GM12878 (cell line): ENCODE results near the gene VAV2. TPM values are rescaled to one million over a fixed set of nuclear protein-coding genes. Genes with fewer than 3 reads are reported as not detected.

Experiments
- ATAC-seq: fragments of 200-7000 bp; cut with Tn5 transposase; 3 replicates; pipeline ENCODE4 v1.9.1; 2020; ENCODE audit warnings: mild to moderate bottlenecking, moderate library complexity
- BruUV-seq: library from RNA; stranded (reverse); fragments of 400-500 nt; replicated peaks from 2 replicates; lab custom pipeline; 2021; lab: Mats Ljungman, UMichigan
- CTCF ChIA-PET: fragments of 300-600 bp; sonication (Branson Sonifier 250); formaldehyde crosslinking; extraction: SDS; loops from one replicate; lab custom pipeline; 2021; ENCODE audit warnings: inconsistent platforms; lab: Yijun Ruan, JAX
- POLR2A ChIA-PET: fragments of 350-600 bp; formaldehyde crosslinking; extraction: SDS; loops from one replicate; lab custom pipeline; 2021; ENCODE audit warnings: inconsistent platforms; lab: Charles Lee
- RAD21 ChIA-PET: fragments of 300-600 bp; sonication (Branson Sonifier 250); formaldehyde crosslinking; loops from one replicate; lab custom pipeline; 2023; ENCODE audit warnings: antibody characterized with exemption; ENCODE audit not compliant: unreplicated experiment; lab: Charles Lee
- SMC1A ChIA-PET: fragments of 300-600 bp; sonication (Branson Sonifier 250); formaldehyde crosslinking; loops from one replicate; lab custom pipeline; 2023; ENCODE audit not compliant: unreplicated experiment, uncharacterized antibody; lab: Charles Lee
- DNase-seq: peaks from one replicate; pipeline ENCODE4 v3.0.0-alpha.2; 2011; ENCODE audit warnings: low read depth, low spot score
- FAIRE-seq: peaks from 3 replicates; lab custom pipeline; 2011; peaks lifted over from hg19 to GRCh38; lab: Jason Lieb, UNC
- H2AFZ ChIP-seq: 2 replicates; pipeline ENCODE4 v1.6.0; 2011; ENCODE audit warnings: low read depth, low read length, control low read depth; ENCODE audit not compliant: control insufficient read depth
- H3K27ac ChIP-seq: 2 replicates; pipeline ENCODE4 v1.5.1; 2011; ENCODE audit warnings: control low read depth; ENCODE audit not compliant: control insufficient read depth, insufficient read depth
- H3K27me3 ChIP-seq, 2 experiments: replicated peaks in 1 of 2; 2 replicates each; pipeline versions ENCODE4 v1.6.0 to v1.6.1; 2011; ENCODE audit warnings: low read length in 1 of 2; ENCODE audit not compliant: control insufficient read depth in 2 of 2, insufficient read depth in 2 of 2
- H3K36me3 ChIP-seq, 2 experiments: 2 replicates each; pipeline ENCODE4 v1.5.1; 2011; ENCODE audit warnings: low read length in 1 of 2; ENCODE audit not compliant: control insufficient read depth in 2 of 2, insufficient read depth in 2 of 2
- H3K4me1 ChIP-seq: 2 replicates; pipeline ENCODE4 v1.6.1; 2011; ENCODE audit warnings: mild to moderate bottlenecking, low read length, moderate library complexity, mixed read lengths; ENCODE audit not compliant: control insufficient read depth, insufficient read depth
- H3K4me2 ChIP-seq: 2 replicates; pipeline ENCODE4 v1.6.0; 2011; ENCODE audit warnings: control low read depth; ENCODE audit not compliant: control insufficient read depth, insufficient read depth
- H3K4me3 ChIP-seq: fragments of 200-600 bp; sonication (generic); 2 replicates; pipeline ENCODE4 v1.5.1; 2016
- H3K79me2 ChIP-seq: 2 replicates; pipeline ENCODE4 v1.6.0; 2011; ENCODE audit warnings: low read length; ENCODE audit not compliant: control insufficient read depth, insufficient read depth
- H3K9ac ChIP-seq: 2 replicates; pipeline ENCODE4 v1.8.0; 2011; ENCODE audit warnings: low read length, control low read depth, mixed read lengths; ENCODE audit not compliant: control insufficient read depth, insufficient read depth
- H3K9me3 ChIP-seq: replicated peaks from 3 replicates; pipeline ENCODE4 v1.5.1; 2011; ENCODE audit warnings: mild to moderate bottlenecking, low read length; ENCODE audit not compliant: control insufficient read depth, insufficient read depth
- H4K20me1 ChIP-seq: 2 replicates; pipeline ENCODE4 v1.6.0; 2011; ENCODE audit not compliant: control insufficient read depth, insufficient read depth
- ASH2L ChIP-seq: fragments of 300-600, 200-600 bp; sonication (generic); IDR thresholded peaks from 2 replicates; pipeline ENCODE4 v1.6.1; 2017; ENCODE audit warnings: low read depth, mild to moderate bottlenecking, borderline replicate concordance
- CHD1 ChIP-seq: IDR thresholded peaks from 2 replicates; pipeline ENCODE4 v1.6.1; 2012; ENCODE audit warnings: low read depth, low read length, improper control_type of control experiment
- GABPA ChIP-seq: IDR thresholded peaks from 2 replicates; pipeline ENCODE4 v1.6.1; 2014; ENCODE audit warnings: antibody characterized with exemption, low read depth, mild to moderate bottlenecking, inconsistent platforms
- GATAD2B ChIP-seq: fragments of 450-650 bp; conservative IDR thresholded peaks from 2 replicates; pipeline ENCODE4 v1.6.1; 2017; ENCODE audit warnings: low read depth, mild to moderate bottlenecking, moderate library complexity
- JUND ChIP-seq: IDR thresholded peaks from 2 replicates; pipeline ENCODE4 v1.6.1; 2012; ENCODE audit warnings: low read depth, mild to moderate bottlenecking, low read length, improper control_type of control experiment, moderate library complexity
- PBX3 ChIP-seq: IDR thresholded peaks from 2 replicates; pipeline ENCODE4 v1.6.1; 2011; ENCODE audit warnings: mild to moderate bottlenecking, low read depth, low read length, moderate library complexity; ENCODE audit not compliant: insufficient replicate concordance
- SMAD1 ChIP-seq: fragments of 450-650 bp; IDR thresholded peaks from 2 replicates; pipeline ENCODE4 v1.6.1; 2018; ENCODE audit warnings: mild to moderate bottlenecking, low read depth; ENCODE audit not compliant: partially characterized antibody
- YBX1 ChIP-seq: fragments of 450-650 bp; IDR thresholded peaks from 2 replicates; pipeline ENCODE4 v1.6.1; 2016; ENCODE audit warnings: antibody characterized with exemption
- WGBS: methylation state at CpG from one replicate; pipeline ENCODE4 v1.1.6; 2016; ENCODE audit warnings: low lambda C conversion rate; ENCODE audit not compliant: insufficient replicate concordance, insufficient coverage; ENCODE audit errors: missing lambda C conversion rate; 5-methylcytosine and 5-hydroxymethylcytosine counted together
- in situ Hi-C: fragments of 300-500 bp; cut with MboI; formaldehyde crosslinking; loops from 9 replicates; pipeline ENCODE4 v1.14.3; 2018; ENCODE audit warnings: mixed read lengths
- intact Hi-C: fragments of 100-400 bp; cut with micrococcal nuclease; formaldehyde crosslinking; loops from one replicate; pipeline ENCODE4 v1.14.2; 2022; ENCODE audit not compliant: unreplicated experiment
- polyA plus RNA-seq, 11 experiments: library from polyadenylated mRNA; depleted of rRNA in 4 of 11; unstranded in 6 of 11; stranded (reverse) in 5 of 11; fragments of >200 nt; fragmentation: Nextera tagmentation in 4 of 11; fragmentation: Illumina TruSeq in 1 of 11; extraction: Ambion mirVana in 4 of 11; extraction: Trizol in 1 of 11; gene quantifications; 1 replicate in 1 of 11; 2 replicates in 10 of 11; pipeline versions ENCODE4 v1.2.1 to v1.2.3, GENCODE V29; 2011 to 2016; ENCODE audit warnings: inconsistent platforms in 2 of 11, missing spikeins in 2 of 11, low read depth in 1 of 11
- total RNA-seq, 4 experiments: library from RNA; depleted of rRNA in 3 of 4; stranded (reverse); fragments of >200 nt in 3 of 4; fragmentation: Illumina TruSeq in 1 of 4; extraction: Trizol in 1 of 4; gene quantifications; 2 replicates each; pipeline versions ENCODE4 v1.2.1 to v1.2.3, GENCODE V29; 2013 to 2021
- TF ChIP-seq, protein P1 (sequence below): fragments of 150-350 bp; IDR thresholded peaks from 2 replicates; pipeline ENCODE4 v1.6.1; 2014; ENCODE audit warnings: mild to moderate bottlenecking, low read depth, low read length
- TF ChIP-seq, protein P2 (sequence below): fragments of 450-650 bp; IDR thresholded peaks from 2 replicates; pipeline ENCODE4 v1.6.1; 2018; ENCODE audit warnings: mild to moderate bottlenecking, low read depth, moderate library complexity; ENCODE audit not compliant: partially characterized antibody
- TF ChIP-seq, protein P3 (sequence below): IDR thresholded peaks from 2 replicates; pipeline ENCODE4 v1.6.1; 2011; ENCODE audit warnings: borderline replicate concordance, low read depth, mild to moderate bottlenecking, moderate library complexity, mixed read lengths, low read length; ENCODE audit not compliant: insufficient read depth; ENCODE audit errors: extremely low read length

Gene VAV2
- total and polyA plus RNA-seq, 10 of the 15 experiments (the other 5 are each of a cell fraction or from before 2014, with no cell fraction given) = 0.13 to 43.9 (median 16.9) TPM

DNA sequence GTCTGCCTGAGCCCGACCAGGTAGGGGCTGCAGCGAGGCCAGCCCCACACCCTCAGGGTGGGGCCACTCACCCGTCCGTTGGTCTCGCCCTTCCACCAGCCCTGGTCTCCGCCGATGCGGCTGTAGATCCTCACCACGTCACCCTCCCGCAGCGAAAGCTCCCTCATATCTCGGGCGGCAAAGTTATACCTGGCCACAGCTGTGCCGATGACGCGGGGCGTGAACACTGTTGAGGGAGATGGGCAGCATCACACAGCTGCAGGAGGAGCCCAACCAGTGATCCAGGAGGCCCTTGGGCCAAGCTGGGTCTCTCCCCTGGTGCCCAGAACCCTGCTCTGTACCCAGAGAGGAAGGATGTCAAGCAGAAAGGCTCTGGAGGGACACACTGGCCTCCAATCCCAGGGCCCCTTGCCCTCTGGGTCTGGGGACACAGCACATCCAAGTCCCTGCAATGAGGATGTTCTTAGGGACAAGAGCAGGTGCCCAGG, 223.7 kb downstream of the VAV2 start:
- WGBS = 100% methylated on average over 16 of the region's 17 CpGs
- ATAC-seq = no peak
- intact Hi-C loops = no loop called here
- BruUV-seq = no TSS peak
- in situ Hi-C loops = no loop called here
- no peak for FAIRE-seq
- Histone ChIP-seq H3K79me2 (no peaks in the 10 kb centered on the region), H2AFZ (no peak overlapping the region), H3K9me3 (peaks cover 14% of the 10 kb centered on the region; the same call in 2 of the 3 replicates), H3K27ac (no peak overlapping the region), H3K27me3 (no peaks in the 10 kb centered on the region), H3K4me3 (no peak overlapping the region), H3K4me2 (no peak overlapping the region), H3K9ac (no peak overlapping the region), H3K36me3 (peaks cover 16 to 32% of the 10 kb centered on the region in 2 experiments), H4K20me1 (no peaks in the 10 kb centered on the region), H3K4me1 (no peaks in the 10 kb centered on the region)
- DNase-seq = no peak
- ChIA-PET RAD21 (no interaction called here), SMC1A (no interaction called here), CTCF (no interaction called here), POLR2A (no interaction called here)
- TF ChIP-seq, protein P1, sequence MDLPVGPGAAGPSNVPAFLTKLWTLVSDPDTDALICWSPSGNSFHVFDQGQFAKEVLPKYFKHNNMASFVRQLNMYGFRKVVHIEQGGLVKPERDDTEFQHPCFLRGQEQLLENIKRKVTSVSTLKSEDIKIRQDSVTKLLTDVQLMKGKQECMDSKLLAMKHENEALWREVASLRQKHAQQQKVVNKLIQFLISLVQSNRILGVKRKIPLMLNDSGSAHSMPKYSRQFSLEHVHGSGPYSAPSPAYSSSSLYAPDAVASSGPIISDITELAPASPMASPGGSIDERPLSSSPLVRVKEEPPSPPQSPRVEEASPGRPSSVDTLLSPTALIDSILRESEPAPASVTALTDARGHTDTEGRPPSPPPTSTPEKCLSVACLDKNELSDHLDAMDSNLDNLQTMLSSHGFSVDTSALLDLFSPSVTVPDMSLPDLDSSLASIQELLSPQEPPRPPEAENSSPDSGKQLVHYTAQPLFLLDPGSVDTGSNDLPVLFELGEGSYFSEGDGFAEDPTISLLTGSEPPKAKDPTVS = no peak
- TF ChIP-seq GATAD2B (no peak), CHD1 (no peak), JUND (no peak), ASH2L (no peak)

- Histone ChIP-seq H3K36me3 (peaks cover 16 to 33% of the 10 kb centered on the region in 2 experiments), H3K4me1 (no peaks in the 10 kb centered on the region), H3K9ac (no peak overlapping the region), H3K79me2 (no peaks in the 10 kb centered on the region), H3K27me3 (no peaks in the 10 kb centered on the region), H3K27ac (no peak overlapping the region), H3K4me2 (no peak overlapping the region), H3K9me3 (peaks cover 14% of the 10 kb centered on the region; the same call in 2 of the 3 replicates), H2AFZ (no peak overlapping the region), H4K20me1 (no peaks in the 10 kb centered on the region), H3K4me3 (no peak overlapping the region)
- SMC1A ChIA-PET = no interaction called here
- RAD21 ChIA-PET = no interaction called here
- CTCF ChIA-PET = interaction anchor here (0.7 to 1.0 kb wide), 2 partner anchors 14 to 226 kb away, joined by 3 read pairs; no protein-coding TSS in a partner anchor
- no TSS peak for BruUV-seq
- in situ Hi-C loops (no loop called here), intact Hi-C loops (no loop called here)
- POLR2A ChIA-PET = no interaction called here
- FAIRE-seq (no peak), DNase-seq (no peak), ATAC-seq (no peak)
- WGBS = 100% methylated on average over 1 of the region's 1 CpG
- no peak for TF ChIP-seq YBX1
- TF ChIP-seq PBX3 = no peak
- no peak for TF ChIP-seq GABPA
- TF ChIP-seq, protein P2, sequence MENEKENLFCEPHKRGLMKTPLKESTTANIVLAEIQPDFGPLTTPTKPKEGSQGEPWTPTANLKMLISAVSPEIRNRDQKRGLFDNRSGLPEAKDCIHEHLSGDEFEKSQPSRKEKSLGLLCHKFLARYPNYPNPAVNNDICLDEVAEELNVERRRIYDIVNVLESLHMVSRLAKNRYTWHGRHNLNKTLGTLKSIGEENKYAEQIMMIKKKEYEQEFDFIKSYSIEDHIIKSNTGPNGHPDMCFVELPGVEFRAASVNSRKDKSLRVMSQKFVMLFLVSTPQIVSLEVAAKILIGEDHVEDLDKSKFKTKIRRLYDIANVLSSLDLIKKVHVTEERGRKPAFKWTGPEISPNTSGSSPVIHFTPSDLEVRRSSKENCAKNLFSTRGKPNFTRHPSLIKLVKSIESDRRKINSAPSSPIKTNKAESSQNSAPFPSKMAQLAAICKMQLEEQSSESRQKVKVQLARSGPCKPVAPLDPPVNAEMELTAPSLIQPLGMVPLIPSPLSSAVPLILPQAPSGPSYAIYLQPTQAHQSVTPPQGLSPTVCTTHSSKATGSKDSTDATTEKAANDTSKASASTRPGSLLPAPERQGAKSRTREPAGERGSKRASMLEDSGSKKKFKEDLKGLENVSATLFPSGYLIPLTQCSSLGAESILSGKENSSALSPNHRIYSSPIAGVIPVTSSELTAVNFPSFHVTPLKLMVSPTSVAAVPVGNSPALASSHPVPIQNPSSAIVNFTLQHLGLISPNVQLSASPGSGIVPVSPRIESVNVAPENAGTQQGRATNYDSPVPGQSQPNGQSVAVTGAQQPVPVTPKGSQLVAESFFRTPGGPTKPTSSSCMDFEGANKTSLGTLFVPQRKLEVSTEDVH = no peak
- TF ChIP-seq, protein P3, sequence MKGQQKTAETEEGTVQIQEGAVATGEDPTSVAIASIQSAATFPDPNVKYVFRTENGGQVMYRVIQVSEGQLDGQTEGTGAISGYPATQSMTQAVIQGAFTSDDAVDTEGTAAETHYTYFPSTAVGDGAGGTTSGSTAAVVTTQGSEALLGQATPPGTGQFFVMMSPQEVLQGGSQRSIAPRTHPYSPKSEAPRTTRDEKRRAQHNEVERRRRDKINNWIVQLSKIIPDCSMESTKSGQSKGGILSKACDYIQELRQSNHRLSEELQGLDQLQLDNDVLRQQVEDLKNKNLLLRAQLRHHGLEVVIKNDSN = no peak
- TF ChIP-seq SMAD1 = no peak
These were observed 224.5 kb downstream of the VAV2 start for GRCh38 chr9:133767625-133768024.
